Smooth muscle cell of trachea (primary cell): ENCODE results near the gene STMP1. TPM values are rescaled to one million over a fixed set of nuclear protein-coding genes. Genes with fewer than 3 reads are reported as not detected.

ENCODE experiments used
- total RNA-seq: library from RNA; depleted of rRNA; stranded (reverse); fragments of >200 nt; gene quantifications from 2 replicates; pipeline ENCODE4 v1.2.1, GENCODE V29; 2014

The STMP1 gene
- total RNA-seq = 12.1 and 26.5 TPM in 2 replicates

DNA sequence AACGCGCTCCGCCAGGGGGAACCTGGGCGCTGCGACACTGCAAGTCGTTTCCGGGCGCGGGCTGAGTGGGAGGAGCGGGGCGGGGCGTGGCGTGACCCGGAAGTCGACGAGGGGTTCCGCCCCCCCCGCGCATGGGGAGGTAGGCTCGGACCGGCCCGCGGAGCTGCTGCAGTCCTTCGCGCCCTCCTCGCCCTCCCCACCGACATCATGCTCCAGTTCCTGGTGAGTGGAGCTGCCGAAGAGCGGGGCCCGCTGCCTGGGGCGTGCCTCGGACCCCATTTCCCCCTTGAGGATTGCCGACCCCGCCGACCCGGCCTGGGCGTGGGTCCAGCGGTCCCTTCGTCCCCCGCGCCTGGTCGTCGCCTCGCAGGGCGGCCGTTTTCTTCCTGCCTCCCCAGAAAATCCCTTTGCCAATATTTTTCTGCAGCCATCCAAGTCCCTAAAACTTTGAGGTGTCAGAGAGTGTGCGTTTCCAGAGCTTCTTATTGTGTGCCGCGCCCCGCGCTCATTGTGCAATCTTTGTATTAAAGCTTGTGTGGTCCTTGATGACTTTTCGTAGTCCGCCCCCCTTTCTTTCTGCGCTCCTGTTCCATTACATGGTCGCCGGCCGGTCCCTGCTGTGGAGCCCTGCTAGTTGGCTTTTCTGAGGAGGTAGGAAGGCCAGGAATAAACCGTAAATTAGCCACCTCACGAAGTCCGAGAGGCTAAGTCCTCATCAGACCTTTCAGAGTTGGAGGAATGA, at the start of gene STMP1:
Gene STMP1 (plus strand): TSS at position 142 of the 742 bp plus-strand sequence.

Other genes starting within 250 kb of the STMP1 start
- gene CNOT4, start 152.4 kb upstream of the STMP1 start, total RNA-seq = 7.0 and 8.3 TPM in 2 replicates
- 34.9 and 61.7 TPM in 2 replicates for gene NUP205, start 104.6 kb upstream of the STMP1 start, total RNA-seq
- 0.33 and 1.2 TPM in 2 replicates for gene SLC13A4, start 65.7 kb downstream of the STMP1 start, total RNA-seq
- 68.3 and 80.0 TPM in 2 replicates for gene FAM180A, start 86.3 kb downstream of the STMP1 start, total RNA-seq